Measurements from ENCODE around the gene CYBA. TPM values are rescaled to one million over a fixed set of nuclear protein-coding genes. Genes with fewer than 3 reads are reported as not detected.
A peak's percentile ranks its signal among the peaks of the same experiment; 100 is the strongest.

Gene CYBA
- total RNA-seq, 2 experiments from 2014 or later: 155 to 200 TPM

DNA sequence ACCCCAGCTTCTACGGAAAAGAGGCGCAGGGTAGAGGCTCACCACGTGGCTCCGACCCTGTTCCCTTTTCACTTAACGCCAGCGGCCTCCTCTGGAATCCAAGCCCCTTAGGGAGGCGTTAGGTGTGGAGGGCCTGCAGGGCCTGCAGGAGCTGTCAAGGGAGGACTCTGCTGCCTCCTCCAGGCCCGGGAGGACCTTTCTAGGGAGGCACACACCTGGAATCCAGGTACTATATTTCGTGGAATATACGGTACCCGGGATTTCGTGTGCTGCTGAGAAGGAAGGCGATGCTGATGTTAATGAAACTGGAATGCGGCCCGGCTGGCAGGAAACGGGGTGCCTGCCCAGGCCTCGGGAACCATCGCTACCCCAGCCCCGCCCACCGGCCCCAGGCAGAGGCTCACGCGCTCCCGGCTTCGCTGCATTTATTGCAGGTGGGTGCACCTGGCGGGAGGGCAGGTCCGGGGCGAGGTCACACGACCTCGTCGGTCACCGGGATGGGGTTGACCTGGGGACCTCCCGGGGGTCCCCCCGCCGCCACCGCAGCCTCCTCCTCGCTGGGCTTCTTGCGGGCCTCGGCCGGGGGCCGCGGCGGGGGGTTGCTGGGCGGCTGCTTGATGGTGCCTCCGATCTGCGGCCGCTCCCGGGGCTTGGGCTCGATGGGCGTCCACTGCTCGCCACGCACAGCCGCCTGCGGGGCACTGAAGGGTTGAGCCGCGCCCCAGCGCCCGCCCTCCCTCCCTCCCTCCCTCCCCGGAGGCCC, 7.8 kb downstream of the CYBA start:
- no peaks in the 10 kb centered on the region for H3K9me3 Mint-ChIP-seq (ENCODE audit: low read depth)
- no peak overlapping the region for H3K27ac Mint-ChIP-seq
- POLR2A ChIA-PET: no interaction called here
- H3K36me3 Mint-ChIP-seq (ENCODE audit: low read depth): peaks cover 6% of the 10 kb centered on the region
- CTCF ChIA-PET: no interaction called here
- no peak for ATAC-seq
- intact Hi-C loops (cut with DNase I, micrococcal nuclease): no loop called here
- DNase-seq: no peak
- peaks cover 8% of the 10 kb centered on the region for H3K27me3 Mint-ChIP-seq
- no peak overlapping the region for H3K4me3 Mint-ChIP-seq
- H3K4me1 Mint-ChIP-seq: peaks cover 11% of the 10 kb centered on the region

DNA sequence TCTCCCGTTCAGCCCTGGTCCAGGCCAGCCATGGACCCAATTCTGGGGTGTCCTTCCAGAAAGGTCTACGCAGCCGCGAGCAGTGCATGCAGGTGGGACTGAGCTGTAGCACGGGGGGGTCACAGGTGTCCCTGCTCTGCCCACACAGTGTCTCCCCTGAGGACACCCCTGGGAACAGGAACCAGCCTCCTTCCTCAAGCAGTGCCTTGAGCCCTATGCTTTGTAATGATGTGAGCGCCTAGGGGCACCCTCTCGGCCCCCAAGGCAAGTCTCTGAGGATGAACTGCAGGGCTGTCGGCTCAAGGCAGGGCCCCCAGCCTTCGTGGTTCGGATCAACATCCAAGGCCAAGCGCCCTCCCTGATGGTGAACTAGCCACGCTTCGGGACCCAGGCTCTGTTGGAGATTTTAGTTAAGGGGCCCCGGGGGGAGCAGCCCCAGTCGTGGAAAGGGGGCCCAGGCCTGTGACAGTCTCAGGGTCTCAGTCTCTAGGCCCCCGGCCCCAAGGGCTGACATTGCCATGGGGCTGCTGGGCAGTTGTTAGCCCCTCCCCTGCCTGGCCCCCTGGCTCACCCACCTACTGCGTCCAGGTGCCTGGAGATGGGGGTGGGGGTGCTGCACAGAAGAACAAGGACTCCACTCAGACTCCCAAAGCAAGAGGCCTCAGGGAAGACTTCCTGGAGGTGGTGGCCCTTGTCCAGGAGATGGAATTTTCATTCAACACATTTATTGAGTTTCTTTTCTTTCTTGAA, 10.2 kb downstream of the CYBA start:
- H3K27ac Mint-ChIP-seq: no peak overlapping the region
- no peak overlapping the region for H3K4me3 Mint-ChIP-seq
- ATAC-seq (no peak), DNase-seq (no peak)
- no peaks in the 10 kb centered on the region for H3K9me3 Mint-ChIP-seq (ENCODE audit: low read depth)
- peaks cover 27% of the 10 kb centered on the region for H3K4me1 Mint-ChIP-seq
- CTCF ChIA-PET: no interaction called here
- intact Hi-C loops (cut with DNase I, micrococcal nuclease): no loop called here
- POLR2A ChIA-PET: interaction anchor here (0.5 kb wide), 1 partner anchor 15 kb away, joined by 3 read pairs; no protein-coding TSS in a partner anchor
- H3K27me3 Mint-ChIP-seq: peaks cover 20% of the 10 kb centered on the region
- H3K36me3 Mint-ChIP-seq (ENCODE audit: low read depth): peaks cover 9% of the 10 kb centered on the region

- peaks cover 11% of the 10 kb centered on the region for H3K36me3 Mint-ChIP-seq (ENCODE audit: low read depth)
- ChIA-PET CTCF (interaction anchor here (0.9 kb wide), 1 partner anchor 70 kb away, joined by 3 read pairs; the partner anchor contains the start of gene ZC3H18), POLR2A (interaction anchor here (0.5 kb wide), 1 partner anchor 14 kb away, joined by 3 read pairs; no protein-coding TSS in a partner anchor)
- DNase-seq: no peak
- H3K4me3 Mint-ChIP-seq: no peak overlapping the region
- peaks cover 30% of the 10 kb centered on the region for H3K4me1 Mint-ChIP-seq
- no peaks in the 10 kb centered on the region for H3K9me3 Mint-ChIP-seq (ENCODE audit: low read depth)
- no peak for ATAC-seq
- H3K27me3 Mint-ChIP-seq: peaks cover 23% of the 10 kb centered on the region
- intact Hi-C loops (cut with DNase I, micrococcal nuclease): no loop called here
- no peak overlapping the region for H3K27ac Mint-ChIP-seq
These were observed 10.8 kb downstream of the CYBA start for GRCh38 chr16:88640039-88640495.

DNA sequence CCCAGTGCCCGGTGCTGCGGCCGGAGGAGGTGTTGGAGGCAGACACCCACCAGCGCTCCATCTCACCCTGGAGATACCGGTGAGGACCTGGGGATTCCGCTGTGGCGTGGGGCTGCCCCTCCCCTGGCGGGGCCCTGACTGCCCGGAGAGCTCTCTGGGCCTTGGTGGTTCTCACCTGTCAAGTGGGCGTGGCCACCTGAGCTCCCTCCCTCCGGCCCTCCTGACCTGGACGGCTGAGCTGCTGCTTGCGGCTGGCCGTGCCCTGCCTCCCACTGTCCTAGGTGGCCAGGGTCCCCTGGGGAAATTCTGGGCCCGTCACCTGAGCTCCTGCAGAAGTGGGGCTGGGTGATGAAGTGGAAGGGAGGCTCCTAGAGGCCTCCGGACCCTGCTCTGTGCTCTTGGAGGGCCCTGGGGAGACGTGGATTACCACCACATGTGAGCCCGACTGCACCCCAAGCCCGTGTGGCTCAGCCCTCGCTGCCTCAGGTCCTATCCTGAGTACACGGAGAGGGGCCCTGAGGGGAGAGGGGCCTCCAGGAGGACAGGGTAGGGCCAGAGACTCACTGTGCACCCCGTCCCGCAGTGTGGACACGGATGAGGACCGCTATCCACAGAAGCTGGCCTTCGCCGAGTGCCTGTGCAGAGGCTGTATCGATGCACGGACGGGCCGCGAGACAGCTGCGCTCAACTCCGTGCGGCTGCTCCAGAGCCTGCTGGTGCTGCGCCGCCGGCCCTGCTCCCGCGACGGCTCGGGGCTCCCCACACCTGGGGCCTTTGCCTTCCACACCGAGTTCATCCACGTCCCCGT, 11.4 kb downstream of the CYBA start:
- Mint-ChIP-seq H3K36me3 (ENCODE audit: low read depth) (peaks cover 11% of the 10 kb centered on the region), H3K27ac (no peak overlapping the region), H3K4me1 (peaks cover 33% of the 10 kb centered on the region), H3K27me3 (peaks cover 23% of the 10 kb centered on the region), H3K9me3 (ENCODE audit: low read depth) (no peaks in the 10 kb centered on the region), H3K4me3 (no peak overlapping the region)
- ATAC-seq: no peak
- intact Hi-C loops (cut with DNase I, micrococcal nuclease): loop anchor here in 1 of 2 experiments (10.0 kb wide), 1 partner anchor 145 kb away; the partner anchor contains the start of gene PIEZO1
- DNase-seq: no peak
- POLR2A ChIA-PET: no interaction called here
- CTCF ChIA-PET: interaction anchor here (0.7 to 1.0 kb wide), 3 partner anchors 42 to 69 kb away, joined by 3 to 4 read pairs (median 3); partner anchors contain the start of gene ZC3H18

DNA sequence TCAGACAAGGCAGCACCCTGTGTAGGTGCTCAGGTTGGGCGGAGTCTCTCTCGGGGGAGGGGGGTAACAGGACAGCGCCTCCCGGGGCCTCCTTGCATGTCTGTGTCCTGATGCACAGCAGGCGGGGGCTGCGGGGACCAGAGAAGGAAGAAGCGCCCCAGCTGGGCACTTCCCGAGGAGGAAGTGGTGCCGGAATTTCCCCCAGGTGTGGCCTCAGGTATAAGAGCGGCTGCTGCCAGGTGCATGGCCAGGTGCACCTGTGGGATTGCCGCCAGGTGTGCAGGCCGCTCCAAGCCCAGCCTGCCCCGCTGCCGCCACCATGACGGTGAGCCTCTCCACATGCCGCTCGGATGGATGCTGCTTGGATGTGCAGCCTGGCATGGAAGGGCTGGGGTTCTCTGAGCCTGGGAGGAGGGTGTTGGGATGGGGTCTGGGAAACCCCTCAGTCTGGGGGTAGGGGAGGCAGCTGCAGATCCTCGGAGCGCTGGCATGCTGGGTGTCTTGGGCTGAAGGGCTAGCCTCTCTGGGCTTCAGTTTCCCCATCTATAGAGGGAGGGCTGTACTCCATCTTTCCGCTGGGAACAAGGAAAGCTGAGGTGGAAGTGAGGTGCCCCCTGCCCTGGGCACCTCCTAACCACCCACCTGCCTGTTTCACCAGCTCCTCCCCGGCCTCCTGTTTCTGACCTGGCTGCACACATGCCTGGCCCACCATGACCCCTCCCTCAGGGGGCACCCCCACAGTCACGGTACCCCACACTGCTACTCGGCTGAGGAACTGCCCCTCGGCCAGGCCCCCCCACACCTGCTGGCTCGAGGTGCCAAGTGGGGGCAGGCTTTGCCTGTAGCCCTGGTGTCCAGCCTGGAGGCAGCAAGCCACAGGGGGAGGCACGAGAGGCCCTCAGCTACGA, 12.3 kb downstream of the CYBA start, which contains the start of gene IL17C:
Gene IL17C, plus strand, starts transcription at position 250 of the 908 bp plus-strand sequence. Its CDS starts 70 bp downstream, at position 320.
- Mint-ChIP-seq H3K36me3 (ENCODE audit: low read depth) (peaks cover 6% of the 10 kb centered on the region), H3K27me3 (peaks cover 23% of the 10 kb centered on the region), H3K27ac (no peak within 1 kb of the TSS), H3K4me3 (no peak within 1 kb of the TSS), H3K4me1 (peaks cover 38% of the 10 kb centered on the region), H3K9me3 (ENCODE audit: low read depth) (no peaks in the 10 kb centered on the region)
- intact Hi-C loops (cut with DNase I, micrococcal nuclease): loop anchor here in 1 of 2 experiments (10.0 kb wide), 1 partner anchor 146 kb away; the partner anchor contains the start of gene PIEZO1
- ChIA-PET POLR2A (no interaction called here), CTCF (interaction anchor here (1.0 kb wide), 1 partner anchor 43 kb away, joined by 4 read pairs; no protein-coding TSS in a partner anchor)
- no peak for ATAC-seq
- DNase-seq: no peak

- intact Hi-C loops (cut with DNase I, micrococcal nuclease): loop anchor here in 1 of 2 experiments (10.0 kb wide), 1 partner anchor 148 kb away; the partner anchor contains the start of gene PIEZO1
- ATAC-seq (no peak), DNase-seq (no peak)
- Mint-ChIP-seq H3K27ac (no peak overlapping the region), H3K27me3 (peaks cover 23% of the 10 kb centered on the region), H3K36me3 (ENCODE audit: low read depth) (peaks cover 8% of the 10 kb centered on the region), H3K4me3 (peak overlapping the region; percentile 33), H3K9me3 (ENCODE audit: low read depth) (no peaks in the 10 kb centered on the region), H3K4me1 (peaks cover 44% of the 10 kb centered on the region)
- POLR2A ChIA-PET: interaction anchor here (0.6 to 0.9 kb wide), 2 partner anchors 13 to 463 kb away, joined by 3 to 5 read pairs; no protein-coding TSS in a partner anchor
- CTCF ChIA-PET: no interaction called here
These were observed 14.2 kb downstream of the CYBA start for GRCh38 chr16:88636488-88637265.

DNA sequence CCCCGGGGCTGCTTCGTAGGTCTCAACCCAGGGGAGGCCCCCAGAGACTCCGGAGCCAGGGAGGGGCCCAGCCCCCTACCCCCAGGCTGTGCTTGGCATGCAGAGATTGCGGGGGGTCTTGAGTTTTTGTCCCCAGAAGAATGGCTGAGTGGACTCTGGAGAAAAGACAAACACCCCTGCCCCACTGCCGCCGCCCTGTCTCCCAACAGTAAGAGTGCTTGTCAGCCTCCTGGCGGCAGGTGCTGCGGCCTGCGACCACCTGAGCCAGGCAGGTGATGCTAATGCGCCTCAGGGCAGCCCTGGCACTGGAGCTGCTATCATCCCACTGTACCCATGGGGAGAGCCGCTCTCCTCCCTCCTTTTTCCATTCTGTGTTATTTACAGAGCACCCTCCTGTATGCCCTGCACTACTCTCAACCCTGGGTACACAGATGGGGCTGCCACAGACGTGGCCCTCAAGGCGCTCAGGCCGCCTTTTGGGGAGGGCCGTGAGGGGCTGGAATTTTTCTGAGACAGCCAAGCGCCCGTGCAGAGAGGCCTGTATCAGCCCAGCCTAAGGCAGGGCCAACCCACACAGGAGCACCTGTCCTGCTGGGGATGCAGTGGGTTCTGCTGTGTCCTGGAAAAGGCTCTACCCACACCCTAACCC, 15.1 kb downstream of the CYBA start:
- intact Hi-C loops (cut with DNase I, micrococcal nuclease): loop anchor here (2.0 to 10.0 kb wide), 3 partner anchors 15 to 149 kb away; partner anchors contain the start of genes CYBA (in 1 of the 2) and PIEZO1 (in 1 of the 2)
- Mint-ChIP-seq H3K27ac (no peak overlapping the region), H3K36me3 (ENCODE audit: low read depth) (peaks cover 14% of the 10 kb centered on the region), H3K4me3 (no peak overlapping the region), H3K9me3 (ENCODE audit: low read depth) (no peaks in the 10 kb centered on the region), H3K4me1 (peaks cover 44% of the 10 kb centered on the region), H3K27me3 (peaks cover 23% of the 10 kb centered on the region)
- DNase-seq: no peak
- ChIA-PET POLR2A (no interaction called here), CTCF (no interaction called here)
- ATAC-seq: no peak

DNA sequence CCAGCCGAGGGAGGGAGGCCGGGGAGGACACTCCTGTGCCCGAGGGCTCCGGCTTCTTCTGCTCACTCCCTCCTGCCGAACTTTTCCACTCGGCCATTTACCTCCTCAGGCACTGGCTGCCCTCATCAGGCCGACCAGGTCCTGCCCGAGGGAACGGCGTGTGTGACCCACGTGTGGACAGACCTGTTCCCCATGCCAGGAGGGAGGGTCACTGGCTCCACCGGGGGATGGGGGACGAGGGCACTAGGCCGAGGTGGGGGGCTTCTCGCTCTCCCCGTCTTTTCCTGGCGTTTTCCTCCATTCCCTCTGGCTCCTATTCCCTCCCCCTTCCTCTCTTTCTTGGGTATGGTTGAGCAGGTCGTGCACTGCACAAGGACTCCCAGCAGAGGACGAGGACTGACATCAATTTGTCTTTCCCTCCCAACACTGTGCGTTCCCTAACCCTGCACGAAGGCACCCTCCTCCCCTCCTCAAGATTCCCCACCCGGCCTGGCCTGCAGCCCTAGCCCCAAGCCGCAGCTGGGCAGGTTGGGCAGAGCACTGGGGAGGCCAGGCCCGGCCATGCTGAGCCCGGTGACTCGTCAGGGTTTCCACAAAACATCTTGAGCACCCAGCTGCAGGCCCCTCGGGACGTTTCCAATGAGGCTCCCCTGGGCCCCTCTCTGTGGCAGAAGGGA, 15.7 kb downstream of the CYBA start:
- peaks cover 14% of the 10 kb centered on the region for H3K36me3 Mint-ChIP-seq (ENCODE audit: low read depth)
- H3K27me3 Mint-ChIP-seq: peaks cover 20% of the 10 kb centered on the region
- H3K9me3 Mint-ChIP-seq (ENCODE audit: low read depth): no peaks in the 10 kb centered on the region
- ChIA-PET POLR2A (no interaction called here), CTCF (no interaction called here)
- H3K27ac Mint-ChIP-seq: peak overlapping the region; percentile 31
- ATAC-seq: no peak
- intact Hi-C loops (cut with DNase I, micrococcal nuclease): loop anchor here (1.0 to 10.0 kb wide), 6 partner anchors 16 to 150 kb away; partner anchors contain the start of genes CYBA (in 2 of the 2), MVD (in 1 of the 2), PIEZO1 (in 1 of the 2) and SNAI3 (in 1 of the 2)
- H3K4me3 Mint-ChIP-seq: peak overlapping the region; percentile 56
- H3K4me1 Mint-ChIP-seq: peaks cover 42% of the 10 kb centered on the region
- no peak for DNase-seq

All from activated CD4-positive, alpha-beta T cell treated with anti-CD3 and anti-CD28 coated beads for 36 hours (primary cell).